HG03280 (cell line): ENCODE results near the gene SPATS2L.

Experiments
- ATAC-seq: cut with Tn5 transposase; IDR thresholded peaks from one replicate; pipeline ENCODE4 v1.9.1; 2021; ENCODE audit warnings: mild to moderate bottlenecking, moderate library complexity; ENCODE audit not compliant: unreplicated experiment

The SPATS2L gene

DNA sequence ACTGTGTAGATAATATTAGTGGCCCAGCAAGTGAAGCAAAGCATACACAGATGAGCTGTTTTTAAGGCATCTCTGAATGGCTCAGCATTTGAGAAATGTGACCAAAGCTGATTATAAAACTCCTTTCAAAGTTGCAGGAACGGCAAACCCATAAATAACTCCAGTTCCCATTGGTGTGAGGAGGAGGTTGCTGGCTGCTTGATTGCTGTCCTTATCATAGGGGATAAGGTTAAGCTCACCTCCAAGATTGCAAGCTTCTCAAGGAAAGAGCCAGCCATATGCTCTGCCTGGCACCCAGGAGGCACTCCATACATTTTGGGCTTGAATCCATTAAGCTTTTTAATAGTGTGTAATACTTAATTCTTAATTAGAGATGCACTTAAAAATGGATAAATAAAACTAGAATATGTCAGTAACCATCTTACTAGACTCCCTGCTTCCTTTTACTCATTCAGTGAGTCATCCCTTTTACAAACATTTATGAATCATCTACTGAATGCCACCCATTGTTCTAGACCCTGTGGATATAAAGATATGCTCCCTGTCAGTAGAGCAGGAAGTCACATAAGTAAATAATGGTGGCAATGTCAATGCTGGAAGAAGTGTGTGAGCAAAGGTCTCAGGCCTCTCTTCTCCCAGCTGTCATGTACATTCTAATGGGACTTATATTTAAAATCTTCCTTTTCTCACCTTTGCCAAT lies 99.3 kb downstream of the SPATS2L start:
- ATAC-seq = no peak

GRCh38 chr2:200406379-200406778 lies 99.9 kb downstream of the SPATS2L start:
- no peak for ATAC-seq

GRCh38 chr2:200408428-200409316 lies 102.2 kb downstream of the SPATS2L start:
- ATAC-seq = no peak

- ATAC-seq = no peak
Measured at GRCh38 chr2:200411831-200412230, 105.3 kb downstream of the SPATS2L start.

- ATAC-seq = no peak
Measured at GRCh38 chr2:200414367-200414766, 107.9 kb downstream of the SPATS2L start.

- no peak for ATAC-seq
Measured at GRCh38 chr2:200415455-200415854, 109.0 kb downstream of the SPATS2L start.

DNA sequence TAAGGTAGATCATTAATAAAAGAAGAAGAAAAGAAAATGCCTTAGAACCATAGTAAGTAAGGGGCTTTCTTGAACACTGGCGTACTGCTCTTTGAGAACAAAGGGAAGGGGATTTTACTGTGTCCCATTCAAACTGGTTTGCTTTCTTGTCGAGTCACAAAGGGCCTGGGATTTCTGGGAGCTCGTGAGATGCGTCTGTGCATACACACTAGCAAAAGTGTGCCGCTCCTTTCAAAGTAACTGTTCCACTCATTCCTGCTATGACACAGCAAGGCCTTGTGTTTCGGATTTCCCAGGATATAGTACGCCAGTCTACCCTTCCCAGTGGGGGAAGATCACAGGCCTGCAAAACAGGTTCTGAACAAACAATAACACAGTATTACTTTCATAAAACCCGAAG lies 110.4 kb downstream of the SPATS2L start:
- no peak for ATAC-seq

DNA sequence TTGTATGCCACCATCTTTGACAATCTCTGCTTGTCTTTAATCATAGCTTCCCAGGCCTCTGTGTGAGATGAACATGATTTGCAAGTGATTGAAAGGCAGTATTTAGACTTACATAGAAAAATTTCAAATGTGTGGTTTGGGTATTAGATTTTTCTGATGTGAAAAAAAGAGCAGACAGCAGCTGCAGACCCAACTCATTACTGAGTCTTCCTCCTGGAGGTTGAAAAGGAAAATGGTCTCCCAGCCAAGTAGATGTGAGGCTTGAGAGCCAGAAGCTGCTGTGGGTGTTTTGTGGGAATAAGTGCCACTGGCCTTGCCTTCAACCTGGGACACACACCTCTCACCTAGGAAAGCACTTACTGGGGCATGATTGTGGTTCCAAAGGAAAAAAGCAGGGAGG lies 110.9 kb downstream of the SPATS2L start:
- ATAC-seq = no peak

- no peak for ATAC-seq
Measured at GRCh38 chr2:200418399-200418798, 111.9 kb downstream of the SPATS2L start.

- ATAC-seq = no peak
Measured at GRCh38 chr2:200419325-200419724, 112.8 kb downstream of the SPATS2L start.

- no peak for ATAC-seq
Measured at GRCh38 chr2:200421270-200421669, 114.8 kb downstream of the SPATS2L start.

DNA sequence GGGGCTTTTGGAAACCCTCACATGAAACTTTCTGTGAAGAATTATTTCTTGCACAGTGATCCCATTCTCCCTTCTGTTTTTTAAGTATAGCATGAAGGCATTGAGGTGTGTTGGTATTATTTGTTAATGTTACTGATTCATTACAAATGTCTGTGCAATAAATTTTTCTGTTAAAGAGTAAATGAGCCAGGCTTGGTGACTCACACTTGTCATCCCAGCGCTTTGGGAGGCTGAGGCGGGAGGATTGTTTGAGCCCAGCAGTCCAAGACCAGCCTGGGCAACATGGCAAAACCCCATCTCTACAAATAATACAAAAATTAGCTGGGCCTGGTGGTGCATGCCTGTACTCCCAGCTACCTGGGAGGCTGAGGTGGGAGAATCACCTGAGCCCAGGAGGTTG lies 115.6 kb downstream of the SPATS2L start:
- no peak for ATAC-seq

DNA sequence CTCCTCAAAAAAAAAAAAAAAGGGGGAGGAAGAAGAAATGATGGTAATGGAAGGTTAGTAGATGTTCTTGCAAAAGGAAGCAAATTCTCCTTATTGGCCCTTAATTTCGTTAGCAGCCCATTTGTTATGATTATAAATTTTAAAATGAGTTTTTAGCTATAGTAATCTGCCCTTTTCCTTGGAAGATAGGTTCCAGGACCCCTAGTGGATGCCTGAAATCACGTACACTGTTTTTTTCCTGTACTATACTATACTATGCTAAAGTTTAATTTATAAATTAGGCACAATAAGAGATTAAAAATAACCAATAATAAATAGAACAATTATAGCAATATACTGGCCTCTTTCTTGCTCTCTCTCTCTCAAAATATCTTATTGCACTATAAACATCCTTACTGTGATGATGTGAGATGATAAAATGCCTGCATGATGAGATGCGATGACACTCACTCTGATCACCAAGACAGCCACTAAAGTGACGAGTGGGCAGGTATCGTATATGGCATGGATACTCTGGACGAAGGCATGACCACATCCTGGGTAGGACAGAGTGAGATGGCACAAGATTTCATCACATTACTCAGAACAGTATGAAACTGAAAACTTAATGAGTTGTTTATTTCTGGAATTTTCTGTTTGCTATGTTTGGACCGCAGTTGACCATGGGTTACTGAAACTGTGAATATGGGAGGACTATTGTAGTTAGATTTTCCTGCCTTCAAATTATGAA lies 116.2 kb downstream of the SPATS2L start:
- ATAC-seq = no peak

- ATAC-seq = no peak
Measured at GRCh38 chr2:200423541-200423940, 117.0 kb downstream of the SPATS2L start.

DNA sequence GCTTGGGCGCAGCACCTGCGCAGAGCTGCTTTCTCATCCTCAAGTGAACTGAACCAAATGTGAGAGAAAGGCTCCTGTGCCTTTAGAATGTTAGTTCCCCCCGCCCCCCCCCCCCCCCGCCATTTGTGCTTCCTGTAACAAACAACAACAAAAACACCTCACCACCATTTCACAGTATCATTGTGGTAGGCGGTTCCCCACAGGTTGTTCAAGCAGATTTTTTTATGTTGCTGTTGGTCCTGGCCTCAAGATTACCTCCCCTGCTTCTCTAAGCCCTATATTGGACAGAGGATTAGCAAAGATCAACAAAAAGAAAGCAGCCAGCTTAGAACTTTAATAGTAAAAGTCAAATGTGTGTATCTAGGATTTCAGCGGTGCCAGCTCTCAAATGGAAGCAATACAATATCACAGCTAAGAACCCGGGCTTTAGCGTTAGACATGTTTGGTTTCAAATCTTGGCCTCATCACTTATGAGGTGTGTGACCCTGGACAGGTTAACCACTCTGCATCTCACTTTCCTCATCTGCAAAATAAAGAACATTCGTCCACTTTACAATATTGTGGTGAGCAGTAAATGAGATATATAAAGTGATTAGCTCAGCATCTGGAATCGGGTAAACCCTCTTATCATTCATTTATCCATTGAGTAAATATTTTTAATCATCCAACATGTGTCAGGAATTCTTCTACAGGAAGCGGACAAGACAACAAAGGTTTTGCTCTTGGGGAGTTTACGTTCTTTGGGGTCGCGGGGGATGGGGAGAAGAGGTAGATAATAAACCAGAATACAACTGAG lies 118.7 kb downstream of the SPATS2L start:
- no peak for ATAC-seq

DNA sequence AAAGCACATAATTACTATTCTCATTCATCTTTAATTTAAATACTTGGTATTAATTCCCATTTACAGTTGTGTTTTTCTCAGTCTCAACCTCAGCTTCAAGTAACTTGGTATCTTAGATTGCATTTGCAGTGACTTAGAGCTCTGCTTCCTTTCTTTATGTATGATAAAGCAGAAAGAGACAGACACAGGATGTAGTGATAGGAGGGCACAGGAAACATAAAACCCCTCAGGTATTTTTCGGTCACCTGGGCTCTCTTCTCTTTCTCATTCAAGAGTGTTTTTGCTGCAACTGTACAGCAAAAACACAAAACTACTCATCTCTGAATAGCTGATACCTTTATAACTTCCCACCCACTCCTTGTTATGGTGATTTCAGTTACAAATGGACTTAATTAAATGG lies 120.3 kb downstream of the SPATS2L start:
- no peak for ATAC-seq

DNA sequence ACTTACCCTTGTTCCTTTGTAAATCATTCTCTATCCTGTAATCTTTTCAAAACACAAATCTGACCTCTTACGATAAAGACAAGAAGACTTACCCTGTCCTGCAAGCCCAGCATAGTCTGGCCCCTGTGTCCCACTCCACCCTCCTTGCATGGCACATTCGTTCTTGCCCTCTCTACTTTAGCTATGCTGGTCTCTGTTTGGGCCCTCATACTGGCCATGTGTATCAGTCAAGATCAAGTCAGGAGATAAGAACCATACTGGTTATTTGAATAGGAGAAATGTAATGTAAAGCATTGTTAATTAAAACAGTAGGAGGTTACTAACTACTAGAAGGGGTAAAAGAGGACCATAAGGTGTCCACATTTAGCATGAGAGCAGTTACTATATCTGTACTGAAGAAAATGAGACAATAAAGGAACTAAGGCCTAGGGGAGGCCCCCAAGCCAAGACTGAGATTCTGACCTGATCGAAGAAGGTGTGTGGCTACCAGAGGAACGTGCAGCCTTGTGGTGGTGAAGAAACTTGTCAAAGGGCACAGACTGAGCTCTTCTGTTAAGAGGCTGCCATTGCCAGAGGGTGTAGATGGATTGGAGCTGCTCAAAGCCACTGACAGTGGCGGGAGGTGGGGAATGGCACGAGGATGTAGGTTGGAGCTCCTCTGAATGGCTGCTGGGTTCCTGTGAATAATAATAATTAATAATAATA lies 122.6 kb downstream of the SPATS2L start:
- ATAC-seq = peak; percentile 70

DNA sequence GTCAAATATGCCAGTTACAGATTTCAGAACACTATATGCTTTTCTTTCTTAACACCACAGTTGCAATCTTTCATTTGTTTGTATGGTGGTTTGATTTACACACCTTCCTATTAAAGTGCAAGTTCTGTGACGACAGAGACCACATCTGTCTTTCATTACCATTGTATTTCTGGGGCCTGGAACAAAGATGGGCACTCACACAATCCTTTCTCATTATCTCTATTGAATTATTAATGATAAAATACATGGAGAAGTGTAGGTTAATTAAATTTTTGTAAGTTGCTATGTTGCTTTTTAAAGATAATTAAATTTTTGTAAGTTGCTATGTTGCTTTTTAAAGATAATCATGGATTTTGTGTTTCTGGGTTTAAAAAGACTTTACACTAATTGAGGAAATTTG lies 123.5 kb downstream of the SPATS2L start:
- ATAC-seq = no peak

DNA sequence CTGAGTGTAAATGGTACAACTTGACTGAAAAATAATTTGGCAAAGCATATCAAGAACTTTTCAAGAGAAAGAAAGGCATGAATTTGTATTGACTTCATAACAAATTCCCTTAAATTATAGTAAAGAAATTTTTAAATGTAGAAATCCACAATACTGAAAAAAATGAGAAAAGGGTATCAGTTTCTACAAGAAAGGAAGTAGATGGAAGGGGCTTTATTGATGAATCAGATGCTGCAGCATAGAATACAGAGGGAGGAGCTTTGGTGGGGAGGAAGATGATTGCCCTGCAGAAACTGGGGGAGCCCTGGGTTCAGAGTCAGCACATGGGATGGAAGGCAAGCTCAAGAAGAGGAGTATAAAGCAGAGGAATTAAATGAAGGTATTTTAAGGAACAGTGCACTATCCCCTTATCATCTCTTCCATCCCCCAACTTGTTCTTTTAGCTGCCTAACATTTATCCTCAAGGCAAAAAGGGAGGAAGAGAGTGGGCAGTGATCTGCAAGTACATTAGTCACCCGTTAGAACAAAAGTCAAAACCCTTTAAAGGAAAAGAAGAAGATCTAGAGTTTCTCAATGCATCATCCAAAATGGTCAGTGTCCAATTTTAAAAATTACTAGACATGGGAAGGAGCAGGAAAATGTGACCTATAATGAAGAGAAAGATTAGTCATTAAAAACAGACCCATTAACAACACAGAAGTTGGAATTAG lies 125.7 kb downstream of the SPATS2L start:
- no peak for ATAC-seq

DNA sequence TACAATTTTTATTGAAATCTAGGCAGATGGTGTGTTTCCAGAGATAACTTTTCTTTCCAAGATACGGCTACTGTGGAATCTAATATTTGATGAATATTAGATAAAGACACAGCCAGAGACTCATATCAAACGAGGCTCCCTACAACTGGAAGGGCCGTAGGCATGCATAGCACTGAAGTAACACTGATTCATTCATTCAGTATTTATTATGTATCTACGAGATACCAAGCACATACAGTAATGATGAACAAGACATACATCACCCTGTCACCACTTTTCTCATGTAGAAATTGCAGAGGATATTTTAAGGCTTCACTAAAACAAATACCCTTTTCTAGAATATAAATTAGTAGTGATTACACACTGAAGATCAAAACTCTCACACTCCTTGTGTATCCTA lies 128.9 kb downstream of the SPATS2L start:
- ATAC-seq = no peak
